ENCODE data around the gene BACE2.
"Not testable (repeated sequence)": the region's sequence is repeated elsewhere in the genome, so short reads cannot be mapped to it uniquely, and the experiment has no call there.

BACE2 gene

GRCh38 chr21:41283211-41283818 is 115.4 kb downstream of the BACE2 start:
- DNase-seq: peak; percentile 92

GRCh38 chr21:41289431-41289830 is 121.5 kb downstream of the BACE2 start:
- peak; percentile 7 for DNase-seq

- DNase-seq: no peak
Observed at GRCh38 chr21:41290106-41290799, 122.3 kb downstream of the BACE2 start.

- DNase-seq: no peak
Observed at GRCh38 chr21:41294548-41295231, 126.7 kb downstream of the BACE2 start.

- DNase-seq: no peak
Observed at GRCh38 chr21:41295721-41296254, 127.8 kb downstream of the BACE2 start.

- no peak for DNase-seq
Observed at GRCh38 chr21:41302976-41303375, 135.0 kb downstream of the BACE2 start.

- DNase-seq: no peak
Observed at GRCh38 chr21:41304068-41304720, 136.2 kb downstream of the BACE2 start.

- DNase-seq: no peak
Observed at GRCh38 chr21:41307219-41307618, 139.3 kb downstream of the BACE2 start.

- not testable (repeated sequence) for DNase-seq
Observed at GRCh38 chr21:41313285-41314164, 145.6 kb downstream of the BACE2 start.

GRCh38 chr21:41315726-41316125 is 147.8 kb downstream of the BACE2 start:
- DNase-seq: no peak

GRCh38 chr21:41316200-41317062 is 148.5 kb downstream of the BACE2 start, which contains the start of gene FAM3B:
TSS of gene FAM3B (plus strand) at chr21:41316801. CDS start at chr21:41316880, 79 bp downstream.
- peak; percentile 53 for DNase-seq

- no peak for DNase-seq
Observed at GRCh38 chr21:41317063-41317392, 149.1 kb downstream of the BACE2 start.

- DNase-seq: no peak
Observed at GRCh38 chr21:41317458-41317857, 149.5 kb downstream of the BACE2 start.

GRCh38 chr21:41318218-41318617 is 150.3 kb downstream of the BACE2 start:
- no peak for DNase-seq

- DNase-seq: no peak
Observed at GRCh38 chr21:41319273-41319672, 151.3 kb downstream of the BACE2 start.

- peak; percentile 8 for DNase-seq
Observed at GRCh38 chr21:41321211-41321907, 153.4 kb downstream of the BACE2 start.

GRCh38 chr21:41321908-41322495 is 154.0 kb downstream of the BACE2 start:
- peak; percentile 13 for DNase-seq

- no peak for DNase-seq
Observed at GRCh38 chr21:41322496-41323382, 154.8 kb downstream of the BACE2 start.

Measured in eye (tissue), 1 donor.